ENCODE data around the gene TEN1.
A peak's percentile ranks its signal among the peaks of the same experiment; 100 is the strongest.

TEN1 gene

DNA sequence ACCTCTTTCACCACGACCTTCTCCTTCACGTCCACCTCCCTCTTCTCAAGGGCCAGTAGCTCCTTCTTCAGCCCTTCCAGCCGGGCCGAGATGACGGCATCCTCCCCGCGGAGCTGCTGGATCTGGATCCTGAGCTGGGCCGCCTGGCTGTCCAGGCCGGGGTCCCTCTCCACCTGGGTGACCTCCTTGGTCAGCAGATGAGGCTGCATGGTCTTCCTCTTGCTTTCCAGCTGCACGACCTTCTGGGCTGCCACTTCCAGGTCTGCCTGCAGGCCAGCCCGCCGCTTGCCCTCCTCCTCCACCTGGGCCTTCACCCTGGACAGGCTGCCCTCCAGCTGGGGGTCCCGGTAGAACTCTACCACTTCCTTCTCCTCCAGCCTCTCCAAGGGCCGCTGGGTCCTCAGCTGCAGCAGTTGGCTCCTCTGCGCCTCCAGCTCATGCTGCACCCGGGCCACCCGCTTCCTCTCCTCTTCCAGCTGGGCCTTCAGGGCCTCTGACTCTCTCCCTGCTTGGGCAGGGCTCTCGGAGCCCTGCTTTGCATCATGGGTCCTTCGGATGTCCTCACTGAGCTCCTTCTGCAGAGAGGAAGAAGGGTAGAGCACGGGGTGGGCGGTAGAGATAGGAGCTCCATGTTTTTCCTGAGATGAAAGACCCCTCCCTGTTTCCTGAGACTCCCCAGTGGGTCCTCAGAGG lies 31.1 kb downstream of the TEN1 start:
- no peak overlapping the region for H3K4me3 ChIP-seq (ENCODE audit: low read depth, low read length)
- DNase-seq (ENCODE audit: low read depth), result no peak

DNA sequence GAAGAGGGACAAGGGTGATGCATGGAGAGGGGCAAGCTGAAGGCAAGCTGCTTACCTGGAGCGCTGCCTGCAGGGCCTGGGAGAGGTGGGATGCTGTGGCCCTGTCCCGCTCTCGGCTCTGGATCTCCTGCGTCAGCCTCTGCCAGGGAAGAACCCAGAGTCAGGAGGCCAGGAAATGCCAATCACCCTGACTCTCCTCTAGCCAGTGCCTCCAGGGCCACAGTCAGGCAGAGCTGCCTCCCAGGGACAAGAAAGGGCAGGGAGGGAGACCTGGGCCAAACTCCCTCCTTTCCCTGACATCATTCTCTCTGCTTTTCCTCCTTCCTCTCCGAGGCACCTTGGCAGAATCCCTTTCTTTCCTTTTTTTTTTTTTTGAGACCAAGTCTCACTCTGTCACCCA lies 32.9 kb downstream of the TEN1 start:
- no peak overlapping the region for H3K4me3 ChIP-seq (ENCODE audit: low read depth, low read length)
- TF ChIP-seq CTCF (IDR thresholded peaks at IDR 0.05; ENCODE audit: control insufficient read depth, extremely low read depth, insufficient read depth), result no peak
- no peak for DNase-seq (ENCODE audit: low read depth)

More for the DNA sequence above, 31.1 kb downstream of the TEN1 start:
- no peak for TF ChIP-seq CTCF (IDR thresholded peaks at IDR 0.05; ENCODE audit: control insufficient read depth, extremely low read depth, insufficient read depth)

GRCh38 chr17:76013377-76013932 lies 34.4 kb downstream of the TEN1 start:
- no peak overlapping the region for H3K4me3 ChIP-seq (ENCODE audit: low read depth, low read length)
- no peak for TF ChIP-seq CTCF (IDR thresholded peaks at IDR 0.05; ENCODE audit: control insufficient read depth, extremely low read depth, insufficient read depth)
- DNase-seq (ENCODE audit: low read depth), result no peak

- TF ChIP-seq CTCF (IDR thresholded peaks at IDR 0.05; ENCODE audit: control insufficient read depth, extremely low read depth, insufficient read depth), result peak; percentile 88
- no peak overlapping the region for H3K4me3 ChIP-seq (ENCODE audit: low read depth, low read length)
- no peak for DNase-seq (ENCODE audit: low read depth)
These were observed 35.3 kb downstream of the TEN1 start for GRCh38 chr17:76014100-76014924.

GRCh38 chr17:76014925-76015261 lies 35.9 kb downstream of the TEN1 start:
- H3K4me3 ChIP-seq (ENCODE audit: low read depth, low read length), result no peak overlapping the region
- DNase-seq (ENCODE audit: low read depth), result no peak
- TF ChIP-seq CTCF (IDR thresholded peaks at IDR 0.05; ENCODE audit: control insufficient read depth, extremely low read depth, insufficient read depth), result no peak

DNA sequence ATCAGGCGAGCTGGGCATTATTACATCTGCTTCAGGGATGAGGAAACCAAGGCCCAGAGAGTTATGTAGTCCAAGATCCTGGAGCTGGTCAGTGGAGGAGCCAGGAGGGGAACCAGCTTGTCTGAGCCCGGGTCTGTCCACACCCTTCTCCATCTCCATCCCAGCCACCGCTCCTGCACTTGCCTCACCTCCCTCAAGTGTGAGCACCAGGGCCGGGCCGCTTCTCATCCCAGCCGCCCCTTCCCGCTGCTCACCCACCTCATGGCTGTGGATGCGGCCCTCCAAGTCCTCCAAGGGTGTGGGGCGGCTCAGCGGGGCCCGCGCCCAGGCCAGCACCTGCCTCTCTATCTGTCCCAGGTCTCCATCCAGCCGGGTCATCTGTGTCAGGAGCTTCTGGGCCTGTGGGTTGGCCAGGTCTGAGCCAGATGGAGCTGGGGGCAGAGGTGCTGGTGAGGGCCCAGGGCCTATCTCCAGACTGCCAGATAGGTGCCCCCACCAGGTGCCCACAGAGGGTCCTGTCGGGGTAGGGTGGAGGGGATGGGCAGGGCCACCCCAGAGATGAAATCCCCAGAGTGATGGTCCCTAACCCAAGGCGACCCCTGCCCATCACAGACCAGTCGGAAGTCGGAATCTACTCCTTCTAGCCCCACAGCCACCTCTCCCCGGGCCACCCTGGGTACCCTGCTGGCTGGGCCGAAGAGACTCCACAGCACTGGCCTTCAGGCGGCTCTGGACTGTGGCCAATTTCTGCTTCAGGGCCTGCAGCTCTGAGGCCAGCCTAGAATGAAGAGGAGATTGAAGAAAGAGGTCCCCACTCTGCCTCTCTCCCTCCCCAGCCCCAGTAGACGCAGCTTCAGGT lies 38.7 kb downstream of the TEN1 start:
- no peak for DNase-seq (ENCODE audit: low read depth)
- no peak for TF ChIP-seq CTCF (IDR thresholded peaks at IDR 0.05; ENCODE audit: control insufficient read depth, extremely low read depth, insufficient read depth)
- H3K4me3 ChIP-seq (ENCODE audit: low read depth, low read length), result no peak overlapping the region

All from LNCaP clone FGC (cell line).